ENCODE data around the gene SPO11. TPM values are rescaled to one million over a fixed set of nuclear protein-coding genes. Genes with fewer than 3 reads are reported as not detected.

SPO11 gene
- total and polyA plus RNA-seq, 2 of the 8 experiments (the other 6 are each of a cell fraction or from before 2014, with no cell fraction given): not detected

- TF ChIP-seq CTCF (IDR thresholded peaks at IDR 0.05; ENCODE audit: control extremely low read depth in 1 of 3, insufficient read depth in 1 of 3, low read depth in 1 of 3, low read length in 3 of 3): peak in 2 of 3 experiments; percentile 27 to 48; a peak in 3 of 4 replicates
- TF ChIP-seq CBX8 (IDR thresholded peaks at IDR 0.05; ENCODE audit: borderline replicate concordance, low read depth, low read length): no peak
- peak; percentile 70 to 77 for TF ChIP-seq RAD21 (IDR thresholded peaks at IDR 0.05 in 1 of 2, conservative IDR thresholded peaks at IDR 0.05 in 1 of 2; ENCODE audit: low read depth in 2 of 2, low read length in 2 of 2)
- no peak for TF ChIP-seq POLR2AphosphoS5 (IDR thresholded peaks at IDR 0.05; ENCODE audit: low read depth, low read length)
- TF ChIP-seq JUN (IDR thresholded peaks at IDR 0.05; ENCODE audit: low read depth, low read length): no peak
Measured at GRCh38 chr20:57332105-57333089, 2.8 kb downstream of the SPO11 start (continued).

Measured in H1 (cell line).